Activated naive CD4-positive, alpha-beta T cell treated with Interleukin-2 at 50 U/mL for 16 hours (primary cell): ENCODE measurements around the gene APOBEC3B.
"Not testable (repeated sequence)": the region's sequence is repeated elsewhere in the genome, so short reads cannot be mapped to it uniquely, and the experiment has no call there.

Experiments
- DNase-seq: peaks from one replicate; pipeline ENCODE4 v3.0.0-alpha.2; 2020

The APOBEC3B gene

GRCh38 chr22:39037071-39037470 is 54.9 kb downstream of the APOBEC3B start:
- not testable (repeated sequence) for DNase-seq

GRCh38 chr22:39039306-39040126 is 57.4 kb downstream of the APOBEC3B start:
- no peak for DNase-seq

- not testable (repeated sequence) for DNase-seq
Observed at GRCh38 chr22:39040155-39040537, 58.0 kb downstream of the APOBEC3B start.

- peak; percentile 76 for DNase-seq
Observed at GRCh38 chr22:39040538-39041296, 58.6 kb downstream of the APOBEC3B start, which contains the start of gene APOBEC3F. APOBEC3F (plus strand) TSS chr22:39040864; CDS start chr22:39040961, 97 bp downstream.

GRCh38 chr22:39041908-39042307 is 59.8 kb downstream of the APOBEC3B start:
- no peak for DNase-seq
